ENCODE results near the gene TNFRSF8.
A peak's percentile ranks its signal among the peaks of the same experiment; 100 is the strongest.

The TNFRSF8 gene

DNA sequence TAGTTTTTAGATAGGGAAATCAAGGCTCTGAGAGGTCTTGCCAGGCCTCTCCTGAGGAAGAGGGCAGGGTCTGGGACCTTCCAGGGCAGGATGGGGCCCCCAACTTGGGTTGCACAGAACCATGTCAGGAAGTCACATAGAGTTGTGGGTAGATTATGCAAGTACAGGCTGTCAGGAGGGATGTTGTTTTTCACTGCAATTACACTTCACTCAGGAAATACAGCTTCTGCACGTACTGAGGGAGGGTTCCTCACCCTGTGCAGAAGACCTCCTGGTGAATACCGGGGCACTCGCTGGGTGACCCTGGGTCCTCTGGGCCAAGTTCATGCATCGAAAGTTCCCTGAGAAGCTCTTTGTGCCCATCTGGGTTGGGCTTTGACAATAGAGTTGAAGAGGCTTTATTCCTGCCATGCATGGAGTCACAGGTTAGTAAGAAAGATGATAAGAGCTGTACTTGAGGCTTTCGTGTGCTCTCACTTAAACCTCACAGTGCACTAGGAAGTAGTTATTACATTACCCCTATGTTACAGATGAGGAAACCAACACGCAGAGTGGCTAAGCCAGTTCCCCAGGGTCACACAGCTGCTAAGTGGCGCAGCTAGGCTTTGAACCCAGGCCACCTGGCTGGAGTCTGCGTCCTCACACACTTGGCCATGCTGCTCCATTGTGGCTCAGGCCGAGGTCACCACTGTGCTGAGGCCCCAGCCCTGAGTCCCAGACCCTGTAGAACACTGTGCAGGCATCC, 87.5 kb downstream of the TNFRSF8 start:
- H3K27ac ChIP-seq (ENCODE audit: low read depth, low read length): peak overlapping the region; percentile 94
- no peaks in the 10 kb centered on the region for H4K20me1 ChIP-seq (ENCODE audit: low read depth, low read length)
- H3K79me2 ChIP-seq (ENCODE audit: insufficient read depth, low read length): no peaks in the 10 kb centered on the region
- peak overlapping the region; percentile 28; the same call in 1 of the 2 replicates for H3K9ac ChIP-seq (ENCODE audit: low read length)
- H2AFZ ChIP-seq (ENCODE audit: low read depth, low read length, severe bottlenecking): peak overlapping the region; percentile 65
- TF ChIP-seq EZH2phosphoT487 (conservative IDR thresholded peaks at IDR 0.05; ENCODE audit: low read length): no peak
- TF ChIP-seq, protein P1, sequence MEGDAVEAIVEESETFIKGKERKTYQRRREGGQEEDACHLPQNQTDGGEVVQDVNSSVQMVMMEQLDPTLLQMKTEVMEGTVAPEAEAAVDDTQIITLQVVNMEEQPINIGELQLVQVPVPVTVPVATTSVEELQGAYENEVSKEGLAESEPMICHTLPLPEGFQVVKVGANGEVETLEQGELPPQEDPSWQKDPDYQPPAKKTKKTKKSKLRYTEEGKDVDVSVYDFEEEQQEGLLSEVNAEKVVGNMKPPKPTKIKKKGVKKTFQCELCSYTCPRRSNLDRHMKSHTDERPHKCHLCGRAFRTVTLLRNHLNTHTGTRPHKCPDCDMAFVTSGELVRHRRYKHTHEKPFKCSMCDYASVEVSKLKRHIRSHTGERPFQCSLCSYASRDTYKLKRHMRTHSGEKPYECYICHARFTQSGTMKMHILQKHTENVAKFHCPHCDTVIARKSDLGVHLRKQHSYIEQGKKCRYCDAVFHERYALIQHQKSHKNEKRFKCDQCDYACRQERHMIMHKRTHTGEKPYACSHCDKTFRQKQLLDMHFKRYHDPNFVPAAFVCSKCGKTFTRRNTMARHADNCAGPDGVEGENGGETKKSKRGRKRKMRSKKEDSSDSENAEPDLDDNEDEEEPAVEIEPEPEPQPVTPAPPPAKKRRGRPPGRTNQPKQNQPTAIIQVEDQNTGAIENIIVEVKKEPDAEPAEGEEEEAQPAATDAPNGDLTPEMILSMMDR (IDR thresholded peaks at IDR 0.05; ENCODE audit: insufficient read depth, low read length, poor library complexity, severe bottlenecking): no peak
- H3K9me2 ChIP-seq (replicated peaks; ENCODE audit: insufficient read depth, low read length): no peaks in the 10 kb centered on the region
- H3K27me3 ChIP-seq (ENCODE audit: low read length): no peaks in the 10 kb centered on the region
- no peak overlapping the region for H3K4me3 ChIP-seq (ENCODE audit: insufficient read depth, low read length, poor library complexity, severe bottlenecking)
- no peaks in the 10 kb centered on the region for H3K36me3 ChIP-seq (ENCODE audit: low read length)
- H3K4me2 ChIP-seq (ENCODE audit: low read depth, low read length, poor library complexity, severe bottlenecking): peak overlapping the region; percentile 77
- no peaks in the 10 kb centered on the region for H3K9me3 ChIP-seq (ENCODE audit: insufficient read depth, low read length)
- peaks cover 38% of the 10 kb centered on the region for H3F3A ChIP-seq (ENCODE audit: insufficient read depth)

DNA sequence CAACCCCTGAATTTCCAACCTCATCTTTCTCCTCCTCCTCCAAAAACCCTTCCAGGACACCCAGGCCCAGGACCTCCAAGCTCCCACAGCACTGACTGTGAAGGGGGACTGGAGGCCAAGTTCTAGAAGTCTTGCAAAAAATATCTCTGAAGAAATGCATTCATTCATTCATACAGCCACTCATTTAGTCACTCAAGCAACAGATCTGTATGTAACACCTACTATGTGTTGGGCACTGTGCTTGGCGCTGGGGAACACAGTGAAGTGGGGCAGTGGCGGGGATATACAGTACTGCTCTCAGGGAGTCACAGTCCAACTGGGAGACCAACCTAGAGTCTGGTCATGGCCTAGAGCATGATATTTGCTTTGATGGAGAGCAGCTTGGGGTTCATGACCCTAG, 88.4 kb downstream of the TNFRSF8 start:
- TF ChIP-seq EZH2phosphoT487 (conservative IDR thresholded peaks at IDR 0.05; ENCODE audit: low read length): no peak
- TF ChIP-seq, protein P1 (IDR thresholded peaks at IDR 0.05; ENCODE audit: insufficient read depth, low read length, poor library complexity, severe bottlenecking): no peak
- H3K27ac ChIP-seq (ENCODE audit: low read depth, low read length): peak overlapping the region; percentile 94
- no peaks in the 10 kb centered on the region for H3K27me3 ChIP-seq (ENCODE audit: low read length)
- H3K79me2 ChIP-seq (ENCODE audit: insufficient read depth, low read length): no peaks in the 10 kb centered on the region
- no peaks in the 10 kb centered on the region for H4K20me1 ChIP-seq (ENCODE audit: low read depth, low read length)
- H3K9ac ChIP-seq (ENCODE audit: low read length): no peak overlapping the region
- H2AFZ ChIP-seq (ENCODE audit: low read depth, low read length, severe bottlenecking): no peak overlapping the region
- no peak overlapping the region for H3K4me3 ChIP-seq (ENCODE audit: insufficient read depth, low read length, poor library complexity, severe bottlenecking)
- no peaks in the 10 kb centered on the region for H3K9me2 ChIP-seq (replicated peaks; ENCODE audit: insufficient read depth, low read length)
- peak overlapping the region; percentile 77 for H3K4me2 ChIP-seq (ENCODE audit: low read depth, low read length, poor library complexity, severe bottlenecking)
- no peaks in the 10 kb centered on the region for H3K9me3 ChIP-seq (ENCODE audit: insufficient read depth, low read length)
- peaks cover 38% of the 10 kb centered on the region for H3F3A ChIP-seq (ENCODE audit: insufficient read depth)
- no peaks in the 10 kb centered on the region for H3K36me3 ChIP-seq (ENCODE audit: low read length)

DNA sequence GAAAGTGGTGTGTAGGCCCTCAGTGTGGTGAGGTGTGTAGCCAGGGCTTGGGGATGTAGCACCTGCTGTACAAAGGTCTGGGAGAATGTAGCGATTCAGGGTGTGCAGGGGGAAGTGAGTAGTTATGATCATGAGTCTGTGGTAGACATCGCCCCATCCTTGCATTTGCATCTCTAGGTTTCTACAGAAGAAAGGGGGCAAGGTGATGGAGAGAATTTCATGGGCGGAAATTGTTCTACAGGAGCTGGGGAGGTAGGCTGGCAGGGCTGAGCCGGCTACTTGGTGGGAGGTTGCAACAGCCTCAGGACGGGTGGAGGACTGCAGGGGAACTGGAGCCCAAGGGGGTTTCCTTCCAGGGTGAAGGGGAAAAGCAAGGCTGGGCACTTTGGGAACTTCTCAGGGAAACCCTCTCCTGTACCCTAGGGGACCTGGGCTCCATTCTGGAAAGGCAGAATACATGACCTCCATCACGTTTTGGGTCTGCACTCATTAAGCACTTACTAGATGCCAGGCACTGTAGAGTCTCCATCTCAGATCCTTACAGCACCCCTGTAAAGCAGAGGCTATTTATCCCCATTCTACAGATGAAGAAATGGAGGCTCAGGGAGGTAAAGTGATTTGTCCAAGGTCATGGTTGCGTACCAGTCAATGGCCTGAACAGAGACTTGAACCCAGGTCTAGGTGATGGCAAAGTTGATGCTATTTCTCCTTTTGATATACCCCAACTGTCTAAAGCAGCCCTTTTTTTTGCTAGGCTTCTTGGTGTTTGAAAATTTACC, 89.2 kb downstream of the TNFRSF8 start:
- no peaks in the 10 kb centered on the region for H3K9me3 ChIP-seq (ENCODE audit: insufficient read depth, low read length)
- H3F3A ChIP-seq (ENCODE audit: insufficient read depth): peaks cover 38% of the 10 kb centered on the region
- no peaks in the 10 kb centered on the region for H4K20me1 ChIP-seq (ENCODE audit: low read depth, low read length)
- no peaks in the 10 kb centered on the region for H3K36me3 ChIP-seq (ENCODE audit: low read length)
- no peaks in the 10 kb centered on the region for H3K79me2 ChIP-seq (ENCODE audit: insufficient read depth, low read length)
- no peak overlapping the region for H3K4me3 ChIP-seq (ENCODE audit: insufficient read depth, low read length, poor library complexity, severe bottlenecking)
- no peaks in the 10 kb centered on the region for H3K9me2 ChIP-seq (replicated peaks; ENCODE audit: insufficient read depth, low read length)
- H2AFZ ChIP-seq (ENCODE audit: low read depth, low read length, severe bottlenecking): no peak overlapping the region
- peak overlapping the region; percentile 94 for H3K27ac ChIP-seq (ENCODE audit: low read depth, low read length)
- H3K4me2 ChIP-seq (ENCODE audit: low read depth, low read length, poor library complexity, severe bottlenecking): peak overlapping the region; percentile 77
- TF ChIP-seq EZH2phosphoT487 (conservative IDR thresholded peaks at IDR 0.05; ENCODE audit: low read length): no peak
- TF ChIP-seq, protein P1 (IDR thresholded peaks at IDR 0.05; ENCODE audit: insufficient read depth, low read length, poor library complexity, severe bottlenecking): no peak
- H3K27me3 ChIP-seq (ENCODE audit: low read length): no peaks in the 10 kb centered on the region
- H3K9ac ChIP-seq (ENCODE audit: low read length): no peak overlapping the region

All from SU-DHL-6 (cell line).